SK-N-SH treated with all-trans-retinoic acid at 6 μM for 48 hours (cell line): ENCODE data around the gene EHBP1.
A peak's percentile ranks its signal among the peaks of the same experiment; 100 is the strongest.

Experiments used
- ISL1 ChIP-seq: fragments of 250-450 bp; sonication (Bioruptor Pico); IDR thresholded peaks from 2 replicates; pipeline ENCODE4 v2.1.2; 2022; ENCODE audit warnings: mild to moderate bottlenecking, moderate library complexity
- ZNF565 ChIP-seq: fragments of 450-650 bp; formaldehyde crosslinking; conservative IDR thresholded peaks from 2 replicates; pipeline ENCODE4 v1.5.0; 2020; ENCODE audit warnings: low read depth, mild to moderate bottlenecking, moderate library complexity

DNA sequence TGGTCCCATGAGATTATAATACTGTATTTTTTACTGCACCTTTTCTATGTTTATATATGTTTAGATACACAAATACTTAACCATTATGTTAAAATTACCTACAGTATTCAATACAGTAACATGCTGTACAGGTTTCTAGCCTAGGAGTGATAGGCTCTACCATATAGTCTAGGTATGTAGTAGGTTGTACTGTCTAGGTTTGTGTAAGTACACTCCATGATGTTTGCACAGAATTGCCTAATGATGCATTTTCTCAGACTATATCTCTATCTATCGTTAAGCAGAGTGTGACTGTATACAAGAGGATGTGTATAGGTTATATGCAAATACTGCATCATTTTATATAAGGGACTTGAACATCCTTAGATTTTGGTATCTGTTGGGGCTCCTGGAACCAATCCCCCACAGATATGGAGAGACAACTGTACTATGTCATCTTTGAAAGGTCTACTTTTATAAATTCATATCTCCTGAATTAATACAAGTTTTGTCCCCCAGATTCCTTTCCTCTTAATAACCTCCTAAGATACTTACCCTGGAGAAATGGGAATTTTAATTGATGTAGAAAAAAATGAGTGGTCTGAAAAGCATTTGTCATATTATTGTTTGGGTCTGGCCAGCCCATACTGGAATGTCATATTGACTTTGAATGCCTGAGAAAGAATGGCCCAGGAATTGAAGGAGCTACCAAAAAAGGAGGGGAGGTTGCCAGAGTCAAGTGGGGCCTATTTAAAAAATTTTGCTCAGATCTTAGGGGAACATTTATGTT, 36.6 kb downstream of the EHBP1 start:
- TF ChIP-seq ISL1, result peak; percentile 96
- TF ChIP-seq ZNF565 (CRISPR knock-in tag), result no peak
